Stimulated activated effector memory CD8-positive, alpha-beta T cell treated with anti-CD3 and anti-CD28 coated beads, Interleukin-12 subunit alpha, Interleukin-12 subunit beta, amount 100 ng/mL, for 72 hours (primary cell): ENCODE results near the gene ABI3.
A peak's percentile ranks its signal among the peaks of the same experiment; 100 is the strongest.
"Not testable (repeated sequence)": the region's sequence is repeated elsewhere in the genome, so short reads cannot be mapped to it uniquely, and the experiment has no call there.

ENCODE experiments used
- ATAC-seq: fragments of 150-1000 bp; cut with Tn5 transposase; 2 replicates; pipeline ENCODE4 v1.10.0; 2021
- DNase-seq, 2 donors: peaks; one replicate each; pipeline ENCODE4 v3.0.0; 2021 to 2022; ENCODE audit warnings: low spot score in 2 of 2
- H3K27ac Mint-ChIP-seq: one replicate; pipeline ENCODE4 v1.8.0; 2022; ENCODE audit warnings: mild to moderate bottlenecking, mixed read lengths
- H3K36me3 Mint-ChIP-seq: one replicate; pipeline ENCODE4 v1.8.0; 2022; ENCODE audit warnings: mild to moderate bottlenecking, mixed read lengths
- H3K4me1 Mint-ChIP-seq: one replicate; pipeline ENCODE4 v1.8.0; 2022; ENCODE audit warnings: mixed read lengths
- H3K4me3 Mint-ChIP-seq: one replicate; pipeline ENCODE4 v1.8.0; 2022; ENCODE audit warnings: mild to moderate bottlenecking, mixed read lengths
- H3K9me3 Mint-ChIP-seq: one replicate; pipeline ENCODE4 v1.8.0; 2022; ENCODE audit warnings: mixed read lengths

The ABI3 gene, protein sequence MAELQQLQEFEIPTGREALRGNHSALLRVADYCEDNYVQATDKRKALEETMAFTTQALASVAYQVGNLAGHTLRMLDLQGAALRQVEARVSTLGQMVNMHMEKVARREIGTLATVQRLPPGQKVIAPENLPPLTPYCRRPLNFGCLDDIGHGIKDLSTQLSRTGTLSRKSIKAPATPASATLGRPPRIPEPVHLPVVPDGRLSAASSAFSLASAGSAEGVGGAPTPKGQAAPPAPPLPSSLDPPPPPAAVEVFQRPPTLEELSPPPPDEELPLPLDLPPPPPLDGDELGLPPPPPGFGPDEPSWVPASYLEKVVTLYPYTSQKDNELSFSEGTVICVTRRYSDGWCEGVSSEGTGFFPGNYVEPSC

DNA sequence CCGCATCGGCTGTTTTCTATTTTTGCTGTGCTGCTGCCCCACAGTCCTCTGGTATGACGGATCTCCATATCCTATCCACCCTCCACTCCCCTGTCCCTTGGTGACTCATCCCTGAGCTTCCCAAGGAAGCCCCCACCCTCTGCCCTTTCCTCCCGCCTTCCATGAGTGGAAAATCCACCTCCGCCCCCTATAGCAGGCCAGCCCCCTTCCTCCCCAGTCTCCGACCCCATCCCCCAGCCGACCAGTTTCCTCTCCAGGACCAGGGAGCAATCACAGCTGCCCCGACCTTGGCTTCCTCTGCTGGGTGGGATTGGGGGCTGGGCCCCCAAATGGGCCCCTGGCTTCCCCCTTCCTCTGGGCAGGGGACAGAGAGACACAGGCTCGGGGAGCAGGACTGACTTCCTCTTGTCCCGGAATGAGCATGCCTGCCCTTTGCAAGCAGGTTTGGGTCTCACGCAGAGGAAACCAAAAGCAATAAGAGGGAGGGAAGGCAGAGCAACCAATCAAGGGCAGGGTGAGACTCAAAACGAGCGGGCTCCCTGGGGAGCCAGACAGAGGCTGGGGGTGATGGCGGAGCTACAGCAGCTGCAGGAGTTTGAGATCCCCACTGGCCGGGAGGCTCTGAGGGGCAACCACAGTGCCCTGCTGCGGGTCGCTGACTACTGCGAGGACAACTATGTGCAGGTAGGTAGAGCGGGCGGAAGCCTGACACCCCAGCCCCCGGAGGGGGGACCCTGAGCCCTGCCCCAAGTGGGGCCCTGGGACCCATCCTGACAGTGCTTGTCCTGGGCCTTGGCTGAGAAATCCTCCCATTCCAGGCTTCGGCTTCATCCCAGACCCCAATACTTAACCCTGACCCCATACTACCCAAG is at the start of gene ABI3, which contains the start of gene GNGT2:
Gene ABI3 (plus strand): TSS at position 550 of the 872 bp plus-strand sequence. CDS start 18 bp downstream, at position 568.
Gene GNGT2 (minus strand): TSS at position 417 of the 872 bp plus-strand sequence. CDS start 3,152 bp downstream, outside the sequence.
- DNase-seq (peak; percentile 51 to 85), ATAC-seq (peak; percentile 91)
- Mint-ChIP-seq H3K9me3 (no peaks in the 10 kb centered on the region), H3K4me3 (peak within 1 kb of the TSS; percentile 71), H3K27ac (peak within 1 kb of the TSS; percentile 80), H3K4me1 (peaks cover 78% of the 10 kb centered on the region), H3K36me3 (peaks cover 36% of the 10 kb centered on the region)

- Mint-ChIP-seq H3K27ac (no peak overlapping the region), H3K4me3 (no peak overlapping the region), H3K9me3 (no peaks in the 10 kb centered on the region), H3K36me3 (no peaks in the 10 kb centered on the region), H3K4me1 (no peaks in the 10 kb centered on the region)
- ATAC-seq (no peak), DNase-seq (no peak)
Observed at GRCh38 chr17:49162866-49163265, 47.6 kb upstream of the ABI3 start.

GRCh38 chr17:49165143-49165542 is 45.4 kb upstream of the ABI3 start:
- ATAC-seq: no peak
- Mint-ChIP-seq H3K27ac (no peak overlapping the region), H3K4me1 (no peaks in the 10 kb centered on the region), H3K4me3 (no peak overlapping the region), H3K9me3 (no peaks in the 10 kb centered on the region), H3K36me3 (no peaks in the 10 kb centered on the region)
- no peak for DNase-seq

GRCh38 chr17:49168706-49169105 is 41.8 kb upstream of the ABI3 start:
- no peaks in the 10 kb centered on the region for H3K4me1 Mint-ChIP-seq
- no peak for ATAC-seq
- no peak overlapping the region for H3K27ac Mint-ChIP-seq
- DNase-seq: no peak
- peaks cover 1% of the 10 kb centered on the region for H3K9me3 Mint-ChIP-seq
- H3K36me3 Mint-ChIP-seq: no peaks in the 10 kb centered on the region
- no peak overlapping the region for H3K4me3 Mint-ChIP-seq

GRCh38 chr17:49170216-49170615 is 40.3 kb upstream of the ABI3 start:
- no peak overlapping the region for H3K27ac Mint-ChIP-seq
- no peak overlapping the region for H3K4me3 Mint-ChIP-seq
- no peak for ATAC-seq
- H3K36me3 Mint-ChIP-seq: no peaks in the 10 kb centered on the region
- H3K4me1 Mint-ChIP-seq: no peaks in the 10 kb centered on the region
- peaks cover 7% of the 10 kb centered on the region for H3K9me3 Mint-ChIP-seq
- DNase-seq: no peak

GRCh38 chr17:49170711-49171110 is 39.8 kb upstream of the ABI3 start:
- not testable (repeated sequence) for H3K36me3 Mint-ChIP-seq, H3K27ac Mint-ChIP-seq, H3K4me1 Mint-ChIP-seq, H3K4me3 Mint-ChIP-seq, DNase-seq, ATAC-seq, H3K9me3 Mint-ChIP-seq

- ATAC-seq, H3K27ac Mint-ChIP-seq, H3K36me3 Mint-ChIP-seq, H3K4me3 Mint-ChIP-seq, DNase-seq, H3K4me1 Mint-ChIP-seq: not testable (repeated sequence)
- peaks cover 15% of the 10 kb centered on the region for H3K9me3 Mint-ChIP-seq
Observed at GRCh38 chr17:49175978-49176377, 34.5 kb upstream of the ABI3 start.

DNA sequence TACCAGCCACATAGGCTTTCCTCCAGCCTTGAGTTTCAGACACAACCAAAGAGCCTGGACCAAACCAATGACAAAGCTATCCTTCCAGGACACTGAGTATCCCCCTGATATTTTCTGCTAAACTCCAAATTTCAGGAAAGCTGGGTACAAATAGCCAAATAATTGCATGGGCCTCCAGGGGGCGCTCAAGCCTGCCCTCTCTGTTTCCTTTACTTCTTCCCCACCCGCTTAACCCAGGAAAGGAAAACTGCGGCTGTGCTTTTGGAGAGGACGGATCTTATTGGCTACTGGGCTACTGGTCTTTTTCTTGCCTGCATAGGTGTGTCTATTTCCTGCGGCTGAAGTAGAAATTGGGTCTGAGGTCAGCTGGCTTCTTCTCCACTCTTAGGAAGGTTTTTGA is 30.2 kb upstream of the ABI3 start:
- peak; percentile 53 to 81 for DNase-seq

GRCh38 chr17:49180998-49181635 is 29.4 kb upstream of the ABI3 start:
- Mint-ChIP-seq H3K4me3 (no peak overlapping the region), H3K36me3 (no peaks in the 10 kb centered on the region), H3K9me3 (peaks cover 2% of the 10 kb centered on the region), H3K27ac (no peak overlapping the region), H3K4me1 (peaks cover 5% of the 10 kb centered on the region)
- ATAC-seq: no peak
- no peak for DNase-seq

More for the DNA sequence above, 30.2 kb upstream of the ABI3 start:
- peaks cover 5% of the 10 kb centered on the region for H3K4me1 Mint-ChIP-seq
- no peak overlapping the region for H3K27ac Mint-ChIP-seq
- peak; percentile 51 for ATAC-seq
- no peak overlapping the region for H3K4me3 Mint-ChIP-seq
- no peaks in the 10 kb centered on the region for H3K36me3 Mint-ChIP-seq
- peaks cover 7% of the 10 kb centered on the region for H3K9me3 Mint-ChIP-seq

GRCh38 chr17:49183341-49183740 is 27.2 kb upstream of the ABI3 start:
- peaks cover 5% of the 10 kb centered on the region for H3K4me1 Mint-ChIP-seq
- no peaks in the 10 kb centered on the region for H3K9me3 Mint-ChIP-seq
- H3K4me3 Mint-ChIP-seq: no peak overlapping the region
- ATAC-seq: no peak
- no peak for DNase-seq
- no peaks in the 10 kb centered on the region for H3K36me3 Mint-ChIP-seq
- no peak overlapping the region for H3K27ac Mint-ChIP-seq

DNA sequence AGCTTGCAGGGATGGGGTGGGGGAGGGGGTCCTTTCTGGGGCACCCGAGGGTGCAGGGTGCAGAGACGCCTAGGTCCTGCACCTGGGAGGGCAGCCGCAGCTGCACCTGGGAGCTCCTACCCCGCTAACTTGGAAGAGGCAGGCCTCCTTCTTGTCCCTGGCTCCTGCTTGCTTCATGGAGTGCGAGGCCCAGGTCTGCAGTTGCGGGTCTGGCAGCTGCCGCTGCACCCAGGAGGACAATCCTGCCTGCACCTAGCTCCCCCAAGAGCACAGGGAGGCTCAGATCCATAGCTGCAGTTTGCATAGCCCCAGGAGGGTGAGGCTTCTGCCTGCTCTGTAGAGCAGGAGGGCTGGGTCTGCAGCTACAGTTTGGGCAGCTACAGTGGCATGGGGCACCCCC is 26.7 kb upstream of the ABI3 start:
- no peak for ATAC-seq
- H3K4me1 Mint-ChIP-seq: peaks cover 5% of the 10 kb centered on the region

GRCh38 chr17:49184522-49184921 is 26.0 kb upstream of the ABI3 start:
- not testable (repeated sequence) for H3K4me1 Mint-ChIP-seq, ATAC-seq, DNase-seq, H3K27ac Mint-ChIP-seq, H3K4me3 Mint-ChIP-seq, H3K36me3 Mint-ChIP-seq, H3K9me3 Mint-ChIP-seq

More for the DNA sequence above, 26.7 kb upstream of the ABI3 start:
- DNase-seq: no peak
- Mint-ChIP-seq H3K9me3 (no peaks in the 10 kb centered on the region), H3K27ac (no peak overlapping the region), H3K4me3 (no peak overlapping the region), H3K36me3 (no peaks in the 10 kb centered on the region)

GRCh38 chr17:49185381-49185780 is 25.1 kb upstream of the ABI3 start:
- not testable (repeated sequence) for DNase-seq, H3K9me3 Mint-ChIP-seq, ATAC-seq, H3K4me1 Mint-ChIP-seq, H3K36me3 Mint-ChIP-seq, H3K27ac Mint-ChIP-seq, H3K4me3 Mint-ChIP-seq

- no peaks in the 10 kb centered on the region for H3K9me3 Mint-ChIP-seq
- no peak for DNase-seq
- ATAC-seq: no peak
- peaks cover 23% of the 10 kb centered on the region for H3K4me1 Mint-ChIP-seq
- peaks cover 10% of the 10 kb centered on the region for H3K36me3 Mint-ChIP-seq
- H3K4me3 Mint-ChIP-seq: no peak overlapping the region
- H3K27ac Mint-ChIP-seq: no peak overlapping the region
Observed at GRCh38 chr17:49187301-49187700, 23.2 kb upstream of the ABI3 start.

DNA sequence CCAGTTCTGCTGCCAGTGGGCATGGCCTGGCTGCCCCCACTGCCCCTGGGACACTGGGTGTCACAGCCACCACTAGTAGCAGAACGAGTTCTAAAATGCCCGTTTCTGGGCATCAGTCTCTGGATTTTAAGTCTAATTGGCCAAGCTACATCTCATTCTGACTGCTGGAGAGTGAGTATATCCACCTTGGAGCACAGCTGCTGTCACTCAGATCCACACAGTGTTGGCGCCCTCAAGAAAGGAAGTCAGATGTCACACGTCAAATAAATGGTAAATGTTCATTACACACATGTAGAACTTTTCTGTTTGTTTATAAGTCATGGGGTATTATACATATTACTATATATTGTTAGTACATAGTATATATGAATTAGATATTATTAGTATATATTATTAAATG is 19.6 kb upstream of the ABI3 start:
- Mint-ChIP-seq H3K4me3 (peak overlapping the region; percentile 95), H3K36me3 (peaks cover 25% of the 10 kb centered on the region), H3K4me1 (peaks cover 45% of the 10 kb centered on the region), H3K27ac (peak overlapping the region; percentile 86), H3K9me3 (no peaks in the 10 kb centered on the region)
- DNase-seq (no peak), ATAC-seq (no peak)
